GM18517 (cell line): ENCODE results near the gene EPN3.

ENCODE experiments used
- ATAC-seq: cut with Tn5 transposase; IDR thresholded peaks from one replicate; pipeline ENCODE4 v1.9.1; 2021; ENCODE audit warnings: mild to moderate bottlenecking, moderate library complexity; ENCODE audit not compliant: unreplicated experiment

The EPN3 gene

DNA sequence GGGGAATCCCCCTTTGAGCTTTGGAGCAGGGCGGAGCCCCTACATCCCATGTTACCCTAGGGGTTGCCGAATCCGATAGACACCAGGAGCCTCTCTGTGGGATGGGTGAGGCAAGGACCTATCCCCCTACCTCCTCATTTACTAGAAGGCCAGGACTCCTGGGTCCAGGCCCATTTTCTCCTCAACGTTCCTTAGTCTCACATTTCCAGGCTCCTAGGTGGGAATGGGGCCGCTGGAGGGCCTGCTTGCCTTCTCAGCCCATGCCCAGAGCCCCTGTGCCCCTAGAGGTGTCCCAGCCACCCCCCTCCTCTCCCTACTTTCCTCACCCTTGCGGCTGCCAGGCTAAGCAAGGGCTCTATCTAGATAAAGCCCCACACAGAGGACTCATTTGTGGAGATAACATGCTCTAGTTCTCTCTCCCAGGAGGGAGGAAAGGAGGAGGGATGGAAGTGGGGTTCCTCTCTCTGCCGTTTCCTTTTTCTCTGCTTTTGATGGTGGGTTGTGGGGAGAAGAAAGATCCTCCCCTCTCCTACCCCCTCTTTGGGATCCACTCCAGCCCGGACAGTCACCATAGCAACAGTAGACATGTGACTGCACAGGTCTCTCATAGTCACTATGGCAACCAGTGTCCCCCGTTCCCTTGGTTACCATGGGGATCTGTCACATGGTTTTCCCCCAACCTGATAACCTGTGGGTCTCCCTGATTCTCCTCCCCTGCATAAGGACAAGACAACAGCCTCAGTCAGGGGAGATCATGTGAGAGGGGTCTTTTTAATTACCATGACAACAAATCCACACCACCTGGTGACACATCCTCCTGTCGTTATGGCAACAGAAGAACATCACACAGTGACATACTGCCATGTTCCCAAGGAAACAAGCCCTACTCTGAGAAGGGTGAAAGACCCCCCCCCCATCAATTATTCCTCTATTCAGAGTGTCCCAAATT lies 33.1 kb downstream of the EPN3 start:
- no peak for ATAC-seq

DNA sequence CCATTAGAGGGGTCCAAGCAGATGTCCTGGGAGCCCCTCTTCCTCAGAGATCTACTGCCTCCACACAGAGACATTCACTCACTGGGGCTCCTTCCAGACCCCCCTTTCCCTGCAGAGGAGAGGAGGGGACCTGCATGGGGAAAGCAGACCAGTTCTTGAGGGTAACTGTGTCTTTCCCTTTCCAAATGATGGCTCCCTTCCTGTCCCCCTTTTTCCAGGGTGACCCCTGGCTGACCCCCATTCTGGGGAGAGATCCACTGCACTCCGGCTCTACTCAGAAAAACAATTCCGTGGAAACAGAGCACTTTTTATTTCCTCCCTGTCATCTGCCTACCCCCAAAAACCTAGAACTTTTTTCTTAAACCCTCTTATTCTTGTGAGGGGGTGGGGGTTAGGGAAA lies 34.4 kb downstream of the EPN3 start:
- ATAC-seq: no peak

DNA sequence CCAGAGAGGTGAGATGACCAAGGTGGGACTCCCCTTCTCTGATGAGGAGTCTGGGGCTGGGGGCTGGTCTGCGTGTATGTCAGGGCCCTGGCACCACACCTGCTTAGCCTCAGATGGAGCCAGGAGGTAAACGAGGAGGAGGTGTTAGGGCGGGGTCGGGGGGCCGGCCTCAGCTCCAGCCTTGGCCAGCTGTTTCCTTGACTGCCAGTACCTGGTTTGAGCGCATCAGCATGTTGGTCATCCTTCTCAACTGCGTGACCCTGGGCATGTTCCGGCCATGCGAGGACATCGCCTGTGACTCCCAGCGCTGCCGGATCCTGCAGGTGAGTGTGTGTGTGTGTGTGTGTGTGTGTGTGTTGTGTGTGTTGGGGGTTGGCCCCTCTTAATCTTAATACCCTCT lies 36.1 kb downstream of the EPN3 start:
- no peak for ATAC-seq

DNA sequence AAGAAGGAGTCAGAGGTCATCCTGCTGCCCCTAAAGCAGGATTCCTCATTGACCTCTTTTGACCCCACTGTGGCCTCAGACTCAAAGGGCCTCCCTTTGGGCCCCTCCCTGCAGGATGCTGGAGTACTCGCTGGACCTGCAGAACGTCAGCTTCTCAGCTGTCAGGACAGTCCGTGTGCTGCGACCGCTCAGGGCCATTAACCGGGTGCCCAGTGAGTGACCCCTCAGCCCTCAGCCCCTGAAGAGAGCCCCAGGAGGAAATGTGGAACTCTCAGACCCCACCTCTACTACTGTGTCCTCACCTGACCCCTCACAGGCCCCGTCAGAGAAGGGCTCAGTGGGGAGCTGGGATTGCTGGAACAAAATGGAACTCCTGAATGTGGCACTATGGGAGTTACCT lies 37.1 kb downstream of the EPN3 start:
- no peak for ATAC-seq

DNA sequence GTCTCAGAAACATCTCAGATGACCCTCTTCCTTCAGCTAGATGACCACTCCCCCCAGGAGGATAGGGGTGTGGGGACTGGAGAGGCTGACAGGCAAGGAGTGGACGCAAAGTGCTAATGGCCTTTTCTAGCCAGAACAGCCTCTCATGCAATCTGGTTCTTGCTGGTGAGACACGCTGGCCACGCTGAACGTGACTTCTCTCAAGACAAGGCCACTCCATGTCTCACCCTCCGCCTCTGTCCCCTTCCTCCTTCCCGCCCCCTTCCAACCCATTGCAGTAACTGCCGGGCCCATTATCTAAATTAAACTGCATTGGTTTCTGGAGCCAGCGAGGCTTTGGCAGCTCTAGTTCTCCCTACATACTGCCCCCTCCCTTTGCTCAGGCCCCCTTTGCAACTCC lies 37.5 kb downstream of the EPN3 start:
- no peak for ATAC-seq

DNA sequence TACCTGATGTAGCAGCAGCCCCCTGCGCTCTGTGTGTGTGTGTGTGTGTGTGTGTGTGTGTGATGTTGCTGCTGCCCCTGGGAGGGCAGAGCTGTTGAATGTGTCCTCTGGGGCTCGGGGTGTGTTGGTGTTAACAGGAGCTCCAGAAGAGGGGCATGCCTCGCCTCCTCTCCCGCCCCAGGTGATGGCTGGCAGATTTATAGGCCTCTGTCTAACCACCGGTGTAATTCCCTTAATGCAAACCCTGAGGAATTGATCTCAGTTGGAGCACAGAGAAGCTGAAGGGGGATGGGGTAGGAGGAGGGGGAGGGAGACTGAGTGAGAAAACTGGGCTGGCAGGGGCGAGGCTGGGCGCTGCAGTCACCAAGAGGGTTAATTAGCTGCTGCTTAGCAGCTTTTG lies 38.0 kb downstream of the EPN3 start:
- no peak for ATAC-seq

DNA sequence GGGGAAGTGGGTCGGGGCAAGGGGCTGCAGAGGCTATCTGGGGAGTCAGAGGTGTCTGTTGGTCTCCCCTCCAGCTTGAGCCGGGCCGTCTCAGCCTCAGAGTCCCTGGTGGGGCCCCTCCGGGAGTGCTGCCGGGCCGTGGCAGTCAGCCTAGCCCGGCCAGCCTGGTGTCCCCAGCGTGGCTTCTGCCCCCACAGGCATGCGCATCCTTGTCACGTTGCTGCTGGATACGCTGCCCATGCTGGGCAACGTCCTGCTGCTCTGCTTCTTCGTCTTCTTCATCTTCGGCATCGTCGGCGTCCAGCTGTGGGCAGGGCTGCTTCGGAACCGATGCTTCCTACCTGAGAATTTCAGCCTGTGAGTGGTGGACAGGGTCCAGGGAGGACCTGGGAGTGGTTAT lies 39.1 kb downstream of the EPN3 start:
- no peak for ATAC-seq

DNA sequence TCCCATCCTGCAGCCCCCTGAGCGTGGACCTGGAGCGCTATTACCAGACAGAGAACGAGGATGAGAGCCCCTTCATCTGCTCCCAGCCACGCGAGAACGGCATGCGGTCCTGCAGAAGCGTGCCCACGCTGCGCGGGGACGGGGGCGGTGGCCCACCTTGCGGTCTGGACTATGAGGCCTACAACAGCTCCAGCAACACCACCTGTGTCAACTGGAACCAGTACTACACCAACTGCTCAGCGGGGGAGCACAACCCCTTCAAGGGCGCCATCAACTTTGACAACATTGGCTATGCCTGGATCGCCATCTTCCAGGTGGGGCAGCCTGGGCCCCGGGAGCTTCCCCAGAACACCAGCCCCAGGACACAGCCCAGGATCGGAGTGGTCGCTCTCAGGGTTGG lies 40.0 kb downstream of the EPN3 start:
- no peak for ATAC-seq

DNA sequence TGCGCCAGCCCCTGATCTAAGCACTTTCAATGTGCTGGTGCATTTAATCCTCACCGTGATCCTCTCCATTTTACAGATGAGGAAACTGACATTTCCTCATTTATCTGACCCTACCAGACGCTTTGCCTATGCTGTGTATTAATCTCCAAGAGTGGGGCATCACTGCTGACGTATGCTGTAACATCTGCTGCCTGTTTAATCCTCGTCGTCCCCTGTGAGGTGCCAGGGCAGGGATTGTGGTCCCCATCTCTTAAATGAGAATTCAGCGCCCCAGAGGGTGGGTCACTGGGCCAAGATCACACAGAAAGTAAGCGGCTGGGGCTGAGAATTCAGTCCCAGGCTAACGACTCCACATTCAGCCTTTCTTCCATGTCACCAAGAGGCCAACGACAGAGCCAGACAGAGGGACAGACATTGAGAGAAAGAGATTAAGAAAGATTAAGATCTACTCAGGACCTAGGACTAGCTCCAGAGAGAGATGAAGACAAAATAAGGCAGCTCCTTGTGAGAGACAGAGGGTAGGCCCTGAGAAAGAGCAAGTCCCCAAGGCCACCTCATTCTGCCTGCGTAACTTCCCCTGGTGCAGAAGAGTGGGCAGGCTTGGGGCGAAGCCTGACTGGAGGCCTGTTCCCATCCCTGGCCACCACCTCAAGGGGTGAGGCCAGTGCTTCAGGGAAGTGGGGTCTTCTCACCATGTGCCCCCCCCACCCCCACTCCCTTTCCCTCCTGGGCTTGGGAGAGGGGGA lies 41.5 kb downstream of the EPN3 start:
- ATAC-seq: no peak

DNA sequence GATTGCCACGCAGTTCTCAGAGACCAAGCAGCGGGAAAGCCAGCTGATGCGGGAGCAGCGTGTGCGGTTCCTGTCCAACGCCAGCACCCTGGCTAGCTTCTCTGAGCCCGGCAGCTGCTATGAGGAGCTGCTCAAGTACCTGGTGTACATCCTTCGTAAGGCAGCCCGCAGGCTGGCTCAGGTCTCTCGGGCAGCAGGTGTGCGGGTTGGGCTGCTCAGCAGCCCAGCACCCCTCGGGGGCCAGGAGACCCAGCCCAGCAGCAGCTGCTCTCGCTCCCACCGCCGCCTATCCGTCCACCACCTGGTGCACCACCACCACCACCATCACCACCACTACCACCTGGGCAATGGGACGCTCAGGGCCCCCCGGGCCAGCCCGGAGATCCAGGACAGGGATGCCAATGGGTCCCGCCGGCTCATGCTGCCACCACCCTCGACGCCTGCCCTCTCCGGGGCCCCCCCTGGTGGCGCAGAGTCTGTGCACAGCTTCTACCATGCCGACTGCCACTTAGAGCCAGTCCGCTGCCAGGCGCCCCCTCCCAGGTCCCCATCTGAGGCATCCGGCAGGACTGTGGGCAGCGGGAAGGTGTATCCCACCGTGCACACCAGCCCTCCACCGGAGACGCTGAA lies 43.2 kb downstream of the EPN3 start:
- no peak for ATAC-seq

DNA sequence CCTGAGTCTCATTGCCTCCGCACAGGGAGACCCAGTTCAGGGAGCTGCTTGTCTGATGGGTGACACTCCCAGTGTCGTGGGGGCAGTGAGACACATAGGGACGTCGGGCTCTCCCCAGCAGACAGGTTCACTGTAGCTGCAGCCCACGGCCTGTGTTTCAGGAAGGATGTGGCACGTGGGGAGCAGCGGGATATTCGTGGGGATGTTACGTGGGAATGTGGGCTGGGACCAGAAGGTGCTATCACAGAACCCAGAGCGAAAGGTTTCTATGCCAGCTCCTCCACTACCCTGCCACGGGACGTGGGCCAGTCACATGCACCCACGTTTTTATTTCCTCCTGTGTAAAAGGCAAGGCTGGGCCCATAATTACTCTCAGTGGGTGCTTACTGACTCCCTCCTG lies 44.3 kb downstream of the EPN3 start:
- ATAC-seq: no peak

DNA sequence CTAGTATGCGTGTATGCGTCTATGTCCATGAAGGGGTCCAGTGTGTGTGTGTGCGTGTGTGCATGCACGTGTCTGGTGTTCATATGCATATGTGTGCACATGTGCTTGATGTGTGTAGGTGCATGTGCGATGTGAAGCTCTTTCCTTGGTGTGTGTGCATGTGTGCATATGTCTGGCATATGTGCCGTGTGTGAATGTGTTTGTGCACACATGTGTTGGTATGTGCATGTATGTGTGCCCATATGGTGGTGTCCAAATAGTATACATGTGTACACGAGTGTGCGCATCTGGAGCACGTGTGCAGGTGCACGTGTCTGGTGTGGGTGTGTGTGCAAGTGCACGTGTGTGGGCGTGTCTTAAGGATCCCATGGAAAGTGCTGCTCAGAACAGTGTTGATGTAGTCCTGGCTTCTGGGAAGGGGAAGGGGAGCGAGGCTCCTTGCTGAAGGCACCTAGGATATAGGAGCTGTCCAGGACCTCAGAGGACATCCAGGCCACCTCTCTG lies 45.0 kb downstream of the EPN3 start:
- no peak for ATAC-seq

DNA sequence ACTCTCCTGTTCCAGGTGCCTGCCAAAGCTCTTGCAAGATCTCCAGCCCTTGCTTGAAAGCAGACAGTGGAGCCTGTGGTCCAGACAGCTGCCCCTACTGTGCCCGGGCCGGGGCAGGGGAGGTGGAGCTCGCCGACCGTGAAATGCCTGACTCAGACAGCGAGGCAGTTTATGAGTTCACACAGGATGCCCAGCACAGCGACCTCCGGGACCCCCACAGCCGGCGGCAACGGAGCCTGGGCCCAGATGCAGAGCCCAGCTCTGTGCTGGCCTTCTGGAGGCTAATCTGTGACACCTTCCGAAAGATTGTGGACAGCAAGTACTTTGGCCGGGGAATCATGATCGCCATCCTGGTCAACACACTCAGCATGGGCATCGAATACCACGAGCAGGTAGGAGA lies 45.6 kb downstream of the EPN3 start:
- ATAC-seq: no peak

DNA sequence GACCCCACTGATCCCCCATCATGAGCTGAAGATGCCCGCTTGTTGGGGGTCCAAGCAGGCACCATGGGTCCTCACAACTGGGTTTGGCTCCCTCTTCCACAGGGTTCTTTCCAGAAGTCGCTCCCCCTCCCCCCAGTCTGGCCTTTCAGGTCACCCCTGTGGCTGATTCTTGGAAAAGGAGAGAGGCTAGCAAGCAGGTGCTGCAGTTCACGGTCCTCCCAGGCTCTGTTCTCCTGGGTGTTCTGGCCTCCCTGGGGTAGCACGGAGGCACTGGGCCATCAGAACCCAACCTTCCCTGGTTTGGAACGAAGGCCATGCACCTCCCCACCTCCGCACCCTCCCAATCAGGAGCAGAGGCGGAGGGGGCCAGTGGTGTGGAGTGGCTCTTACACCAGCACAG lies 46.9 kb downstream of the EPN3 start:
- no peak for ATAC-seq

DNA sequence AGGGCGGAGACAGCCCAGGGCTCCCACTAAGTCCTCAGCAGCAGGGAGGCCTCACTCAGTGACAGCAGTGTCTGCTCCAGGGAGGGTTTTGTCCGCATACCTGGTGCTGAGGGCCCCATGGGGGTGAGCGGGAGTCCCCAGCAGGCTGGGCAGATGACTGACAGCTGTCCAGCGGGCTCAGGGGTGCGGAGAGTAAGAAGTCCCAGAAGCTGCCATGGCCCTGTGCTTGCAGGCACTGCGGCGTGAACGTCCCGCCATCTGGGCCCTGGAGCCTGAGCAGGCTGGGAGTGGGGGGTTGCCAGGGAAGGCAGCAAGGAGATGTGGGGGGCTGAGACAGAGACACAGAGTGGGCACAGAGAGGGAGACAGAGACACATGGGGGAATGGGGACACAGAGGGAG lies 48.1 kb downstream of the EPN3 start:
- no peak for ATAC-seq

DNA sequence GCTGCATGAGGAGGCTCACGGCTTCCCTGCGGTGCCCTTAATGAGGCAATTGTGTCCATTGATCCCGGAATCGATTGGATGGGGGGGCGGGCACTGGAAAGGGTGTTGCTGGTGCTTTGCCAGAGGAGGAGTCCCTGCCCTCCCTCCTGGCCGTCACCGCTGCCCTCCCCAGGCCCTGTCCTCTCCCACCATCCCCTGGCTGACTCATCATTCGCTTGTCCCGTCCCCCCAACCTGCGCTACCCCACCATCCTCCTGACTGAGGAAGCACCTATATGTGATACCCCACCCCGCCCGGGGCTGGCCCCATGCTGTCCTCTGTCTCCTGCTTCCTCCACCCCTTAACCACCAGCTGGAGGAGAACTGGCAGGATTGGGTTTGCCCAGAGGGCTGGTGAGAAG lies 48.8 kb downstream of the EPN3 start:
- ATAC-seq: no peak

DNA sequence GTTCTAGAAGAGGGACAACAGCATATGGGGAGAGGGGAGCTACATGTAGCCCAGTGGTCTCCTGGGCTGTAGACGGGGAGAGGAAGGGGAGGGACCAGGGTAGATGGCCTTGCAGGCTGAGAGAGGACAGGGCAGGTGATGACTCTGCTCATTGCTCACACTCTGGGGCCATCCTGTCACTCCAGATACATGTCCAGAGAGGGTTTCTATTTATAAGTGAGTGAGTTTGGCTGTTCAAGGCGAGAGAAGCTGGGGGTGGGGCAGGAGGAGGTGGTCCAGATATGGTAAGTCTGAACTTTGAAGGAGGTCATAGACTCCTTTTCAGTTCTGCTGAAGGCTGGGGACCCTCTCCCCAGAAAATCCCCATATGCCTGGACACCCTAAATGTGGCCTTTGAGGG lies 50.2 kb downstream of the EPN3 start:
- ATAC-seq: no peak

DNA sequence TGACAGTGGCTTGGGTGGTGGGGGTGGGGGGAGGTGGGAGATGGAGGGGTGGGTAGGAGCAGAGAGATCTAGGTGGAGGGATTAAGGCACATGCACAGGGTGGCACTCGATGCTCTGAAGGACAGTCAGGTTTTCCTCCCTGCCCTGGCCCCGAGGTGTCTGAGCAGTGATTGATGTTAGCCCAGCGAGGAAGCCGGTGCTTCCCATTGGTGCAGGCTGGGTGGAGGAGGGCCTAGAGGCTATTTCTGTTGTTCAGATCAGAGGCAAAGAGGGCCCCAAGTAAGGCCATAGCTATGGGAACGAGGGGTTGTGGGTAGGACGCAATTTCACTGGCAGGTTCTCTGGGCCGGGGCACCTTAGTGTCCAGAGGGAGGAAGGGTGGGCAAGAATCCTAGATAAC lies 51.1 kb downstream of the EPN3 start:
- no peak for ATAC-seq

DNA sequence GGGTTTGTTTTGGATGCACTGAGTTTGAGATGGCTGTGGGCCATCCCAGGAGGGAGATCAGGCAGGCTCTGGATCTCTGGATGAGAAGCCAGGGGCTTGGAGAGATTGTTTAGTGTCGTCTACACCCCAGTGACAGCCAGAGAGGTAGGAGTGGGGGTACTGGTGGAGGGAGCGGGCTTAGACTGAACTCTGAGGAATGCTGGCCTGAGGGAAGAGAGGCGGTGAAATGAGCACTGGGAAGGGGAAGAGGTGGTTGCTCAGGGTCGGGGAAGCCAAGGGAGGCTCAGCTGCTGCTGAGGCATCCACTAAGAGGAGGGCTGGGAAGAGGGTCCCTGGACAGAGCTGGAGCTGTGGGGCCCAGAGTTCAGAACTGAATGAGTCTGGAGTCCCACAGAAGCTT lies 51.6 kb downstream of the EPN3 start:
- ATAC-seq: no peak

DNA sequence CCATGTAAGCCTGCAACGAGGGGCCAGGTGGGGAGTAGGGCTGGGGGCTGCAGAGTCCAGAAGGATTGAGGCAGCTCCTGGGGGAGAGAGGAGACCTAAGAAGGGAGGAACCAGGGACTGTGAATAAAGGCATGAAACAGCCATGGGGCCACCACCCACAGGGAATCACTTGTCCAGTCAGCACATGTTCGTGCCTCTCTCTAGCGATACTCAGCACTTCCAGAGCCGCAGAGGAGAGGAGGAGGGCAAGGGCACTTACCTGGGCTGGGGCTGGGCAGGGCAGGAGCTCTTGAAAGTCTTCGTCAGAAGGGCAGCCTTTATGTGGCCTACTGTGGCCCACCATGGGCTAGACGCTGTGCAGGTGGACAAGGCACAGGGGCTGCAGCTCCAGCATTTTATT lies 52.2 kb downstream of the EPN3 start:
- ATAC-seq: no peak

DNA sequence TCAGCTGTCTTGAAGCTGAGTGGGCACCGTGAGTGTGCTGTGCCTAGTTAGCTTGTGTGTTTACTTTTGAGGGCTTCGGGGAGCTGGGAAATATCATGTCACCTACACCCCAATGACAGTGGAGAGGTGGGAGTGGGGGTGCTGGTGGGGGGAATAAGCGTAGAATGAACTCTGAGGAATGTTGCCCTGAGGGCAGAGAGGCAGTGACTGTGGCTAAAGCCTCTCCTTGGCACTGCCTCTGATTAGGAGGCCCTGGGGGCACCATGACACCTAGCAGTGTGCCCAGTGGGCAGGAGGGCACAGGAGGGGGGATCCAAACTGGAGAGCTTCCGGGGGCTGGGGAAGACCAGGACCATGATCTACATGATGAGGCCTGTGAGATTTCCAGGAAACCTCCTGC lies 52.8 kb downstream of the EPN3 start:
- no peak for ATAC-seq

DNA sequence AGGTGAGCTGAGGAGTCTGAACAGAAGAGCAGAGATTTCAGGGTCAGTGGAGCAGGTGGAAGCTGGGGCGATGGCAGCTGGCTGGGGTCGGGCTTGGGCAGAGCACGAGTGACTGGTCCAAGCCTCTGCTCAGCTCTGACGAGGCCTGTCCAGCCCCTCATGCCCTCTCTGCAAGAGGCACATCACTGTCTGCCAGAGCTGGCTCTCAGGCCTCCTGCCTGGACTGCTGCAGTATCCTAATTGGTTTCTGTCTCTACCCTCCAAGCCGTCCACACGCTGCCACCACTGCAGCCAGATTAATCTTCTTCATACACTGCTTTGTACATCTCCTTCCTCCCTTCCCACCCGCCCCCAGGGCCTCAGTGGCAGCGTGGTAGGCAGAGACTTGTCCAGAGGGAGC lies 53.4 kb downstream of the EPN3 start:
- no peak for ATAC-seq
